OCI-M2 (cell line): ENCODE measurements around the gene DCAF12.
"Not testable (repeated sequence)": the region's sequence is repeated elsewhere in the genome, so short reads cannot be mapped to it uniquely, and the experiment has no call there.

Source experiments
- DNase-seq: peaks from one replicate; lab custom pipeline; 2025; ENCODE audit not compliant: unreplicated experiment; lab: John Stamatoyannopoulos, UW

DCAF12 gene

DNA sequence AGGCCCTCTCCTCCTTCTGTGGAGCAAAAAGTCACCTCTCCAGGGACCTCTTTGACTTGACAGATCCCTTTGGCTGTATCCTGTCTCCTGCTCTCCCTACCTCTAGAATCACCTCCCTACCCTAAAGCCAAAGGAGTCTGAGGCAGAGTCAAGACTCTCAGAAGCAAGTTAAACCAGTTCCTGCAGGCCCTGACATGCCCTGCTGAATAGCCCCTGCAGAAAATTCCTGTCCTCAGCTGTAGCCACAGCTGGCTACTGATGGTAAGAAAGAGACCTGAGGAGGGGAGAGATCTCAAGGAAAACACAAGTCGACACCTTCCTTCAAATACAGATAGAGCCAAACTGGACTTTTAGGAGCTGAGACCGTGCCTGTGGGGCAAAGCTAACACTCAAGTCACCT, 54.1 kb downstream of the DCAF12 start:
- DNase-seq = no peak

DNA sequence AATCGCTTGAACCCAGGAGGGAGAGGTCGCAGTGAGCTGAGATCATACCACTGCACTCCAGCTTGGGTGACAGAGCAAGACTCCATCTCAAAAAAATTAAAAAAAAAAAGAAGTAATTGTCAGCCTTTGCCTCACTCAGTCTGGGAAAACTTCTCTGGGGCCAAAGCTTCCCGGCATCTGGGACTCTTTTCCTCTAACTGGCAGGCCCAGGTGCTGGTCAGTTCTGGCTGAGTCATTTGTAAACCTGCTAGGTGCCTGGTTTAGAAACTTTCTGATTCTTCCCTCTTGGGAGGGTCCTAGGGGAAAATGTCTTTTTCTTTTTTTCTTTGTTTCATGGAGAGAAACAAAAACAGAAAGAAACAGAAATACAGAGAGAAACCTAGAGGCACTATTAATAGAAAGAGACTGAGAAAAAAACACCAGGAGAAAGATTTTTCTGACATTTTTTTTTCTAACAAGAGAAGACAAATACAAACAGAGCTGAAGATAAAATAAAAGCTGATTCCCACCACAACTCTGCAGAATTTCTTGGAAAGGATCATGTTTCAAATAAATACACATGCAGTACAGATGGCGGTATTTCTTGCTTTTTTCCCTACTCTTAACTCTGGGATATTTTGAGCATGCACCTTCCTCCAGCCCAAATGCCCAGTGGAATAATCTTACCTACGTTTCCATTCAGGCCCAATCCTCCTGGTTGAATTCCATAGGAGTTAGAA, 55.7 kb downstream of the DCAF12 start:
- no peak for DNase-seq

DNA sequence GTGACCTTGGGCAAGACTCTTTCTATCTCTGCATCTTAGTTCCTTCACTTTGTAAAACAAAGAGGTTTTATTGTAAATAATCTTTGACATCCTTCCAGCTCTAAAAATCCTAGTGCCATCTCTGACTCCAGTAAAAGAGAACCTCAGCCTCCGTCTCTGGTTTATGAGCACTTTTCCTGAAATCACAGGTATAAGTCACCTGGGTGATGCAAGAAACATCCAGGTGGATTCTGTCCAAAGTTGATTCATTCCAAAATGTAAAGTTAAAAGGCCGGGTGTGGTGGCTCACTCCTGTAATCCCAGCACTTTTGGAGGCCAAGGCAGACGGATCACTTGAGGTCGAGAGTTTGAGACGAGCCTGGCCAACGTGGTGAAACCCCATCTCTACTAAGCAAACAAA, 56.7 kb downstream of the DCAF12 start:
- DNase-seq = no peak

DNA sequence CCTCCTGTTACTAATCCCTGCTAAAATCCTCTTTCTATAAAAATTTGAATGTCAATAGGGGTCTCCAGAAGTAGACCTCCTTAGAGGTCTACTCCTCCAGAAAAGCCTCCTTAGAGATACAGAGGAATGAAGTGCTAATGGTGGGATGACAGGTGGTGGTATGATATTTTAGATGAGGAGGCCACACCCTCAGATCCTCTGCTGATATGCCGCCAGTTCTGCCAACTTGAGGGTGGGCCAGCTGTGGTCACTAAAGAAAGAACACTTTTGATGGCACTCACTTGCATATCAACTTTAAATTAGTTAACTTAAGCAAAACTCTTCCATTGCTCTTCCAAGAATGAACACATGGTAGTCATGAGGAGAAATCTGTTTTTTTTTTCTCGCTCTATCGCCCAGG, 61.0 kb downstream of the DCAF12 start:
- no peak for DNase-seq

DNA sequence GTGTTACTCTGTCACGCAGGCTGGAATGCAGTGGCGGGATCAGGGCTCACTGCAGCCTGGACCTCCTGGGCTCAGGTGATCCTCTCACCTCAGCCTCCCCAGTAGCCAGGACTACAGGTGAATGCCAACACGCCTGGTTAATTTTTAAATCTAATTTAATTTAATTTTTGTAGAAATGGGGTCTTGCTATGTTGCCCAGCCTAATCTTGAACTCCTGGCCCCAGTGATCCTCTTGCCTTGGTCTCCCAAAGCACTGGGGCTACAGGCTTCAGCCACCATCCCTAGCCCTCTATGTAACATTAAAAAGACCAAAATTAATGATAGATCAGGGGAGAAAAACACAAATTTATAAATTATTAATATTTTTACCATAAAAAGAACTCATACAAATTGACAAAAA, 66.5 kb downstream of the DCAF12 start:
- no peak for DNase-seq

DNA sequence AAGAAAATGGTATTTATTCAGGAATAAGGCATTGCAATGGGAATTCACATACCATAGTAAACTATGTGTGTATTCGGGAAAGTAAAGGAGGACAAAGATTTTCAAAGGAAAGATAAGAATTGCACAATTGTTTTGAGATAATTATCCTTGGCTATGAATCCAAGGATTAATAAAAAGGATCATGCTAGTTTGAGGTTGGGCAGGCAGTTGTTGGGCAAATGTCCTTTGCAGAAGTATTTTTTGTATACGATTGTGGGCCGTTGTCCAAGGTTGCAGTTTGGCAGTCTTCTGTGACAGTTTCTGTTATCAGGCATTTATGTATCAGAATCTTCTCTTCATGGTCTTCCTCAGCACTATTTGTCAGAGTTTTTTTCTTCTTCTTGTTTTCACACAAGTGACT, 67.2 kb downstream of the DCAF12 start:
- no peak for DNase-seq

DNA sequence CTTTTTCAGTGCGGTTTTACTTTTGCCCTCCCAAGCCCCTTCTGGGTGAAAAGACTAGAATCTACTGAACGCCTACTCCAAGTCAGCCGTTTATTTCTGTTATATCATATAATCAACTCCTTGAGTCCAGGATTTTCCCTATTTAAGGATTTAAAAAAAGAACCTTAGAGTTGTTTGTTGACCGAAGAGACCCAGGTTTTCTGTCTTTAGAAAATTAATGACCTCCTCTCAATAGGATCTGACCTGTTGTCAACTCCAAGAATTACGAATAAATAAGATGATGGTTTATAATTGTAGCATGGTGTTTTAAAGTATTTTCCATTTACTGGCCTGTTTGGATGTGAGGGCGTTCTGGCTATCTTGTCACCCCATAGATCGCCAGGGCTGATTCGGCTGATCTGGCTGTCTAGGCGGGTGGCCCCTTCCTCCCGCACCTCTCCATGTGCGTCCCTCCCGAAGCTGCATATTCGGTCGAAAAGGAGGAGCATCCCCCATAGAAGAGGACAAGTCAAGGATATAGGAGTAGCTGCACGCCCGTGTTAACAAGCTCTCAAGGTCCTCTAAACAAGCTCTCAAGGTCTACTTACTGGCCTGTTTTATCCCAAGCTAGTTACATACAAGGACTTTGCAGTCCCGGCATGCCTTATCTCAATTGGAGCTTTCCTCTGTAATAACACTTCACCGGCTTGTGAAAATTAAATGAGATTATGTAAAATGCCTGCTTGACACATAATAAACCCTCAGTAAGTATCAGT, 76.7 kb downstream of the DCAF12 start:
- DNase-seq = peak; percentile 35

DNA sequence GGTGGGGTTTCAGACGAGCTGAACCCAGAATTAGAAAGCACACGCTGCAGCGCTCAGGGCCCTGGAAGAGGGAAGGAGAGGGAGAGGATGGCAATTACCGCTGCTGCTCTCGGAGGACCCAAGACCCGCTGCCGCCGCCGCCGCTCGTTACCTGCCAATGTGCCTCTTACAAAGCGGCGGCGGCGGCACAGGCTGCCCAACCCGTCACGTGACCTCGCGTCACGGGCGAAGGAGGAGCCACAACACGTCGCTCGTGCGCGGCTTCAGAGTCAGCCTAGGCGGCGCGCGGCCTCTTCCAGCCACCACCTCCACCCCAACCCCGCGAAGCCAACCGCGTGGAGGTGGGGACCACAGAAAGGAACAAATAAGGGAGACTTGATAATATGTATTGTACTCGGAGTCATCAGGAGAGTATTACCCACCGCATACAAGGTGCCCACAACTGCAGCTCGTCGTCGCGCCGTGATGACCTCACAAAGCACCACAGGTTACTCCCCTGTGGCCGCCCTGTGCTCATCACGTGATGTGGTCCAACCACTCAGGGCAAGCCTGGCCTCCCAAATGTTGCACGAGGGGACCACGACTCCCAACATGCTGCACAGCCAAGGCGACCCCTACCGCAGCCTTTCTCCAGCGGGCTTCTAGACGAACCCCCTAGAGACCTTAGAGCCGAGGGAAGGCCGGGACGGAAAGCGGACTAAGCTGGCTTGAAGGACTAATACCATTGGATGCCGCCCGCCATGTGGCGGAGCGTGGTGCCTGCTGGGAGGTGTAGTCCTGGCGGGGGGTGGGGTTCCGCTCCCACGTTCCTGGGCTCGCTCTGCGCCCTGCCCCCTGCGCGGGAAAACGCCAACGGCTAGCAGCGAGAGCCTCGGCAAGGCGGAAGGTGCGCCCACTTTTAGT, 77.5 kb downstream of the DCAF12 start, which contains the start of gene UBAP2:
Gene UBAP2 (minus strand): TSS at position 161 of the 903 bp plus-strand sequence. CDS start 31,739 bp downstream, outside the sequence.
- DNase-seq = peak; percentile 96

DNA sequence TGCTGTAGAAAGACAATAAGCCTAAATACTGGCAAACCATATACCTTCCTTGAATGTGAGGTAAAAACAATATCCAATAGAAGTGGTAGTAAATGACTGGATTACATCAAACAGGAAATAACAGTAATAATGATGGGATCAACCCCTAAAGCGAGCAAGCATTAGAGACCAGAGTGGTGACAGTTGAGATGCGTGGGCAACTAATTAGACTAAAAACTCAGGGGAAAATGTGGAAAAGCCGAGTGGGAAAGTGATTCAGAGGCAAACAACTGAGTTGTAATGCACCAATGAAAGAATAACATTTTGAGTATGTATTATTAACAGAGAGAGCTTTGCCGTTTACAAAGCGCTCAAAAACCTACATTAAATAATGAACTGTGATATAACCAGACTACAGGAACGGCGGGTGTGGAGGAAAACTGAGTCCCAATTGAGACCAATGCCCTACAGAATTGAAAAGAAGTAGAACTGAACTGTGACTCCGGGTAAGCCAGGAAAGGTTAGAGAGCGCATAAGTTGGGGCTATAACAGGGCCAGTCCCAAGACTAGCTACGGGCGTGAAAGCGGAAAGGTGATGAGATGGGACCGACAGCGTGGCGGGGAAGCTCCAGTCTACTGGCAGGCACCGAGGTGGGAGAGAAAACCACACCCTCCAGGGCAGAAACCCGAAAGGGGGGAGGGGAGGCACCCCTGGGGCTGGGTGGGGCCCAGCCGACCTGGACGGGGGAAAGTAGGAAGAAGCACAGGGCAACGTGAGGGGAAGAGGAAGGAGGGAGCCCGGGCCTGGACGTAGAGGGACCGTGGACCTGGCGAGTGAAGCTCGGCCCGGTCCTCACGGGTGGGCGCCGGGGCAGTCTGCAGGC, 78.4 kb downstream of the DCAF12 start:
- DNase-seq = no peak

DNA sequence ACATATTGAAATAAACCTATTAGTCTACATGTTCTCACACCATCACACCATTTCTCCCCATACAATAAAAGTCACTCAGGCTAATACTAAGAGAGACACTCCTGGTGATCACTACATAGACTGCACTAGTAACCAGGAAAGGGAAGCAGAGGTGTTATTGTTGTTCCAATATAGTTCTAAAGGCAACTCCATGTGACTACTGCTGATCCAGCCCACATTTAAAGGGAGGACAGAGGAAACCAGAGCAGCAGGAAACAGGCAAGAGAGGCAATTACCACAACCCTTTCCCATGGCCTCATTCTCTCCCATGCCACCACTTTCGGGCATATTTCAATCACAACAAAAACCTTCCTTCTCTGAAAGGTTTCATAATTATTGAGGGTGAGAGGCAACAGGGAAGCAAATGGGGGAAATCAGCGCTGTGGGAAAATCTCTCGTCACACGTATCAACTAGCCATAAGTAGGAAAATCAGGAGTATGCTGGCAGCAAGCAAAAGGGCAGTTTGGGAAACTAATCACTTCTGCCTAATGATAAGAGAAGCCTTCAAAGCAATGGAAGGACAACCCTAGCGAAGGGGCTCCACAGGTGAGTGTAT, 79.6 kb downstream of the DCAF12 start:
- DNase-seq = no peak

DNA sequence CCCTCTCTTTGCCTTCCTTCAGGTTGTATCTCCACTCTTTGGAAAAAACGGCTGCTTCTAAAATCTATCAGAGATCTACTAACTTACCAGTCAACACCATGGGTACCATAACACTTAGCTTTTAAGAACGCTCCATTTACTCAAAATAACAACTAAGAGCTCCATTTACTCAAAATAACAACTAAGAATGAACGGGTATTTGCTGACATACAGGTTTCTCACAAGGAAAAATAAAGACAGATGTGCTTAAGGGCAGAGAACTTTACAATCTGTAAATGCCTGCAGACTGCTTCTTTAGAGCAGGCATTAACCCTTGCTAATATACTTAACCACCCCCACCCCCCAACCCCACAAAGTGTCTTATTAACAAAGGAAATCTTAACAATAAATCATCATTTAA, 80.6 kb downstream of the DCAF12 start:
- no peak for DNase-seq

DNA sequence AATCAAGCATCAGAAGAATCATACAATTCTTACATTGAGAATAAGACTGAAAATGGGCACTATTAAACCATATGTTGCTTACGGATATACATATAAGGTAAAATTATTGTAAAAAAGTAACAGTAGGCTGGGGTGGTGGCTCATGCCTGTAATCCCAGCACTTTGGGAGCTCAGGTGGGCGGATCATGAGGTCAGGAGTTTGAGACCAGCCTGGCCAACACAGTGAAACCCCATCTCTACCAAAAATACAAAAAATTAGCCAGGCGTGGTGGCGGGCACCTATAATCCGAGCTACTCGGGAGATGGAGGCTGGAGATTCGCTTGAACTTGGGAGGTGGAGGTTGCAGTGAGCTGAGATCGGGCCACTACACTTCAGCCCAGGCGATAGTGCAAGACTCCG, 84.4 kb downstream of the DCAF12 start:
- DNase-seq = not testable (repeated sequence)

DNA sequence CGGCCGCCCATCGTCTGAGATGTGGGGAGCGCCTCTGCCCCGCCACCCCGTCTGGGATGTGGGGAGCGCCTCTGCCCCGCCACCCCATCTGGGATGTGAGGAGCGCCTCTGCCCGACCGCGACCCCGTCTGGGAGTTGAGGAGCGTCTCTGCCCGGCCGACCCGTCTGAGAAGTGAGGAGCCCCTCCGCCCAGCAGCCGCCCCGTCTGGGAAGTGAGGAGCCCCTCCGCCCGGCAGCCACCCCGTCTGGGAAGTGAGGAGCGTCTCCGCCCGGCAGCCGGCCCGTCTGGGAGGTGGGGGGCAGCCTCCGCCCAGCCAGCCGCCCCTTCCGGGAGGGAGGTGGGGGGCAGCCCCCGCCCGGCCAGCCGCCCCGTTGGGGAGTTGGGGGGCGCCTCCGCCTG, 87.6 kb downstream of the DCAF12 start:
- not testable (repeated sequence) for DNase-seq

DNA sequence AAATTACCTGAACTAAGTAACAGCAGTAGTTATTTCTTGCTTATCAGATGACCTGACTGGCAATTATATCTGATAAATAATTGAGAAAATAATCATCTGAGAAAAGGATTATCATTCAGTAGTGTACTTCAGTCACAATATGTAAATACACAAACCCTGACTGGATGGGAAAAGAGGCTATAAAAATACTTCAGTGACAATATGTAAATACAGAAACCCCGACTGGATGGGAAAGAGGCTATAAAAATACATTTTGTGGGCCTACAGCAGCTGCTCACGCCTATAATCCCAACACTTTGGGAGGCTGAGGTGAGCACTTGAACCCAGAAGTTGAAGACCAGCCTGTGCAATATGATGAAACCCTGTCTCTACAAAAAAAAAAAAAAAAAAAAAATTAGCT, 88.9 kb downstream of the DCAF12 start:
- no peak for DNase-seq

DNA sequence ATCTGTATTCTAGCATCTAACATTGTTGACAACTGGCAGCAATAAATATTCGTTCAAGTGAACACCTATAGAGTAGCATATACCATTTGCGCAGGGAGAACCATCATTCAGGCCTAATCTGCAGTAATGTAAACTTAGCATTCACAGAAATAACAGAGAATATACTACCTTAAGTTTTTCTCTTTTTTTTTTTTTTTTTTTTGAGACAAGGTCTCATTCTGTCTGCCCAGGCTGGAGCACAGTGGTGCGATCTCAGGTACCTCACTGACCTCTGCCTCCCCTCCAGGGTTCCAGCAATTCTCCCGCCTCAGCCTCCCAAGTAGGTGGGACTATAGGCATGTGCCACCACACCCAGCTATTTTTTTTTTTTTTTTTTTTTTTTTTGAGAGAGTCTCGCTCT, 89.9 kb downstream of the DCAF12 start:
- no peak for DNase-seq
